ENCODE results near the gene ERN2. TPM values are rescaled to one million over a fixed set of nuclear protein-coding genes. Genes with fewer than 3 reads are reported as not detected.

The ERN2 gene
- total and polyA plus RNA-seq, 9 of the 15 experiments (the other 6 are each of a cell fraction or from before 2014, with no cell fraction given) = 0.07 to 1.5 (median 0.51) TPM; not detected in 3

GRCh38 chr16:23712976-23713375, at the start of gene ERN2 (continued):
- no peak for TF ChIP-seq KLF6 (CRISPR knock-in tag; IDR thresholded peaks at IDR 0.05; ENCODE audit: borderline replicate concordance)
- no peak for TF ChIP-seq TAF7 (tag; IDR thresholded peaks at IDR 0.05)
- TF ChIP-seq ZNF76 (CRISPR knock-in tag; IDR thresholded peaks at IDR 0.05; ENCODE audit: borderline replicate concordance) = no peak
- no peak for TF ChIP-seq SFPQ (IDR thresholded peaks at IDR 0.05; ENCODE audit: low read depth, low read length)
- TF ChIP-seq POLR2G (IDR thresholded peaks at IDR 0.05; ENCODE audit: low read depth, low read length) = no peak
- TF ChIP-seq ZNF512 (tag; IDR thresholded peaks at IDR 0.05) = no peak
